K562 (cell line): ENCODE results near the gene LTBP1. TPM values are rescaled to one million over a fixed set of nuclear protein-coding genes. Genes with fewer than 3 reads are reported as not detected.

Experiments
- ADNP ChIP-seq: fragments of 200-800 bp; sonication (Bioruptor generic); IDR thresholded peaks from 2 replicates; pipeline ENCODE4 v1.6.1; 2016; ENCODE audit warnings: missing genetic modification characterization, missing compliant biosample characterization
- BCOR ChIP-seq: fragments of 450-650 bp; IDR thresholded peaks from 2 replicates; pipeline ENCODE4 v1.6.1; 2016
- CBX3 ChIP-seq, 2 experiments: IDR thresholded peaks; 1 replicate in 1 of 2; 2 replicates in 1 of 2; pipeline ENCODE4 v1.6.1; 2012; ENCODE audit warnings: inconsistent platforms in 2 of 2, low read length in 2 of 2, borderline replicate concordance in 1 of 2, control low read depth in 1 of 2
- CEBPB ChIP-seq: fragments of 450-650 bp; IDR thresholded peaks from 2 replicates; pipeline ENCODE4 v1.6.1; 2016; ENCODE audit warnings: missing genetic modification characterization, missing compliant biosample characterization
- CREB1 ChIP-seq, 2 experiments: sonication (generic) in 1 of 2; formaldehyde crosslinking in 1 of 2; IDR thresholded peaks; 2 replicates each; pipeline versions ENCODE4 v1.6.1 to v1.8.0; 2012 to 2022; ENCODE audit warnings: inconsistent platforms in 1 of 2, mild to moderate bottlenecking in 1 of 2, missing genetic modification reagents in 1 of 2, moderate library complexity in 1 of 2
- ESRRA ChIP-seq: fragments of 450-650 bp; IDR thresholded peaks from 2 replicates; pipeline ENCODE4 v1.6.1; 2014; ENCODE audit warnings: low read depth, mild to moderate bottlenecking, moderate library complexity, borderline replicate concordance
- ETV5 ChIP-seq: sonication (generic); formaldehyde crosslinking; IDR thresholded peaks from 2 replicates; pipeline ENCODE4 v1.4.0; 2020; ENCODE audit warnings: low read depth, mild to moderate bottlenecking, missing genetic modification reagents
- KDM1A ChIP-seq, 2 experiments: fragments of 450-650 bp; IDR thresholded peaks; 2 replicates each; pipeline ENCODE4 v1.6.1; 2016; ENCODE audit warnings: mild to moderate bottlenecking in 2 of 2
- NFE2 ChIP-seq: IDR thresholded peaks from 2 replicates; pipeline ENCODE4 v1.6.1; 2014; ENCODE audit warnings: antibody characterized with exemption, low read depth
- NR4A1 ChIP-seq, 2 experiments: fragments of 250-450 bp in 1 of 2; fragments of 450-650 bp in 1 of 2; sonication (Bioruptor Pico) in 1 of 2; IDR thresholded peaks; 2 replicates each; pipeline versions ENCODE4 v1.4.0 to v1.6.1; 2016 to 2020; ENCODE audit warnings: mild to moderate bottlenecking in 2 of 2, missing compliant biosample characterization in 1 of 2, missing genetic modification characterization in 1 of 2, moderate library complexity in 1 of 2
- PHB2 ChIP-seq: fragments of 450-650 bp; IDR thresholded peaks from 2 replicates; pipeline ENCODE4 v1.6.1; 2017; ENCODE audit warnings: low read depth
- POLR3A ChIP-seq: IDR thresholded peaks from 2 replicates; pipeline ENCODE4 v1.6.1; 2011; ENCODE audit warnings: borderline replicate concordance, mild to moderate bottlenecking, moderate library complexity; ENCODE audit not compliant: insufficient read length, insufficient read depth; ENCODE audit errors: extremely low read depth
- RAD51 ChIP-seq: fragments of 450-650 bp; IDR thresholded peaks from 2 replicates; pipeline ENCODE4 v1.7.1; 2016; ENCODE audit warnings: low read depth, mild to moderate bottlenecking, borderline replicate concordance
- RBM25 ChIP-seq: fragments of 200-400 bp; formaldehyde crosslinking; IDR thresholded peaks from 2 replicates; pipeline ENCODE4 v1.6.1; 2018; ENCODE audit warnings: low read length, low read depth, moderate library complexity; ENCODE audit not compliant: severe bottlenecking
- SMAD1 ChIP-seq: fragments of 150-350 bp; IDR thresholded peaks from 2 replicates; pipeline ENCODE4 v1.6.1; 2014; ENCODE audit warnings: low read length, low read depth; ENCODE audit not compliant: partially characterized antibody
- SMARCA5 ChIP-seq: fragments of 450-650 bp; IDR thresholded peaks from 2 replicates; pipeline ENCODE4 v1.6.1; 2016
- TCF7L2 ChIP-seq: fragments of 150-350 bp; IDR thresholded peaks from 2 replicates; pipeline ENCODE4 v1.6.1; 2016; ENCODE audit warnings: low read depth, mild to moderate bottlenecking, low read length, moderate library complexity
- ZNF57 ChIP-seq: fragments of 450-650 bp; formaldehyde crosslinking; IDR thresholded peaks from 2 replicates; pipeline ENCODE4 v1.4.0; 2020; ENCODE audit warnings: mild to moderate bottlenecking, moderate library complexity
- ZNF584 ChIP-seq: fragments of 200-800 bp; sonication (Bioruptor generic); IDR thresholded peaks from 2 replicates; pipeline ENCODE4 v1.6.1; 2016; ENCODE audit warnings: low read depth, mild to moderate bottlenecking, missing genetic modification characterization, missing compliant biosample characterization
- polyA plus RNA-seq, 8 experiments: library from polyadenylated mRNA; depleted of rRNA in 4 of 8; stranded (reverse) in 5 of 8; unstranded in 3 of 8; fragments of >200 nt; fragmentation: Nextera tagmentation in 2 of 8; fragmentation: Illumina TruSeq in 1 of 8; extraction: Ambion mirVana in 2 of 8; extraction: Trizol in 1 of 8; gene quantifications; 2 replicates each; pipeline versions ENCODE4 v1.2.1 to v1.2.3, GENCODE V29; 2011 to 2014; ENCODE audit warnings: inconsistent platforms in 1 of 8, missing spikeins in 1 of 8
- total RNA-seq, 7 experiments: library from RNA; depleted of rRNA in 6 of 7; stranded (reverse); fragments of >200 nt in 6 of 7; fragmentation: Illumina TruSeq in 2 of 7; extraction: Trizol in 2 of 7; gene quantifications; 2 replicates each; pipeline versions ENCODE4 v1.2.1 to v1.2.3, GENCODE V29; 2011 to 2021; ENCODE audit warnings: low replicate concordance in 1 of 7
- TF ChIP-seq, protein P1 (sequence below): sonication (generic); formaldehyde crosslinking; IDR thresholded peaks from 2 replicates; pipeline ENCODE4 v1.8.0; 2022; ENCODE audit warnings: mild to moderate bottlenecking, missing genetic modification reagents
- TF ChIP-seq, protein P2 (sequence below): sonication (generic); formaldehyde crosslinking; IDR thresholded peaks from 2 replicates; pipeline ENCODE4 v1.9.0; 2022; ENCODE audit warnings: mild to moderate bottlenecking, missing genetic modification reagents
- TF ChIP-seq, protein P3 (sequence below): sonication (generic); formaldehyde crosslinking; IDR thresholded peaks from 2 replicates; pipeline ENCODE4 v1.9.0; 2022; ENCODE audit warnings: mild to moderate bottlenecking, missing genetic modification reagents
- TF ChIP-seq, protein P4 (sequence below): sonication (generic); formaldehyde crosslinking; IDR thresholded peaks from 2 replicates; pipeline ENCODE4 v1.5.0; 2020; ENCODE audit warnings: missing genetic modification reagents

LTBP1 gene
- total and polyA plus RNA-seq, 9 of the 15 experiments (the other 6 are each of a cell fraction or from before 2014, with no cell fraction given) = 3.6 to 16.4 (median 8.5) TPM

DNA sequence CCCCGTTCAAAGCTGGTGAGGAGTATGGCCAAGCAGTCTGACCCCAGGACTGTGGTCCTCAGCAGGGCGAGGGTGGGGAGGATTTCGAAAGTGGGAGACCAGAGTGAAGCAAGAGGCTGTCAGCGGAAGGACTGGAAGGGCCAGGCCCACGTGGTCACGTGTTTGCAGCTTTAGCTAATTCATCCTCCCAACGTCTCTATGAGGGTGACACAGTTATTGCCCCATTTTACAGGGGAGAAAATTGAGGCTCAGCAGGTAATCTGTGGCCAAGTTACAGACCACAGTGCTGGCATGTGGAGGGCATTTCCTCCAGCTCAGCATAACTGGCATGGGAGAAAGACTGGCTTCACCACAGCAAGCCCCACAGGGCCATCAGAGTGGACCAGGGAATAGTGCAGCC is 45.4 kb upstream of the LTBP1 start (continued):
- TF ChIP-seq POLR3A = no peak
- peak; percentile 88 for TF ChIP-seq BCOR
- peak; percentile 57 to 84 for TF ChIP-seq KDM1A (IDR thresholded peaks at IDR 0.05)
- TF ChIP-seq, protein P1, sequence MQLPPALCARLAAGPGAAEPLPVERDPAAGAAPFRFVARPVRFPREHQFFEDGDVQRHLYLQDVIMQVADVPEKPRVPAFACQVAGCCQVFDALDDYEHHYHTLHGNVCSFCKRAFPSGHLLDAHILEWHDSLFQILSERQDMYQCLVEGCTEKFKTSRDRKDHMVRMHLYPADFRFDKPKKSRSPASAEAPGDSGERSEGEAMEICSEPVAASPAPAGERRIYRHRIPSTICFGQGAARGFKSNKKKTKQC (CRISPR knock-in tag) = no peak
- TF ChIP-seq RAD51 = peak; percentile 71
- peak; percentile 57; the same call in 1 of the 2 replicates for TF ChIP-seq SMARCA5
- peak; percentile 66 for TF ChIP-seq CEBPB (tag)
- TF ChIP-seq RBM25 = peak; percentile 67
- TF ChIP-seq NFE2 = peak; percentile 26; the same call in 1 of the 2 replicates
- no peak for TF ChIP-seq CREB1 (IDR thresholded peaks at IDR 0.05)
- no peak for TF ChIP-seq CREB1 (CRISPR knock-in tag; IDR thresholded peaks at IDR 0.05)
- no peak for TF ChIP-seq NR4A1 (CRISPR knock-in tag; IDR thresholded peaks at IDR 0.05)
- no peak for TF ChIP-seq NR4A1 (tag; IDR thresholded peaks at IDR 0.05)
- TF ChIP-seq SMAD1 = no peak
- no peak for TF ChIP-seq ETV5 (CRISPR knock-in tag)
- TF ChIP-seq ESRRA = 0 out of 2 replicates have a peak, but pooled peaks have one; percentile 36
- no peak for TF ChIP-seq ZNF584 (CRISPR knock-in tag)
- TF ChIP-seq TCF7L2 = no peak
- TF ChIP-seq, protein P2, sequence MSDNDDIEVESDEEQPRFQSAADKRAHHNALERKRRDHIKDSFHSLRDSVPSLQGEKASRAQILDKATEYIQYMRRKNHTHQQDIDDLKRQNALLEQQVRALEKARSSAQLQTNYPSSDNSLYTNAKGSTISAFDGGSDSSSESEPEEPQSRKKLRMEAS (CRISPR knock-in tag) = peak; percentile 38; the same call in 1 of the 2 replicates
- no peak for TF ChIP-seq PHB2
- TF ChIP-seq, protein P3, sequence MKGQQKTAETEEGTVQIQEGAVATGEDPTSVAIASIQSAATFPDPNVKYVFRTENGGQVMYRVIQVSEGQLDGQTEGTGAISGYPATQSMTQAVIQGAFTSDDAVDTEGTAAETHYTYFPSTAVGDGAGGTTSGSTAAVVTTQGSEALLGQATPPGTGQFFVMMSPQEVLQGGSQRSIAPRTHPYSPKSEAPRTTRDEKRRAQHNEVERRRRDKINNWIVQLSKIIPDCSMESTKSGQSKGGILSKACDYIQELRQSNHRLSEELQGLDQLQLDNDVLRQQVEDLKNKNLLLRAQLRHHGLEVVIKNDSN (CRISPR knock-in tag) = peak; percentile 66
- TF ChIP-seq, protein P4, sequence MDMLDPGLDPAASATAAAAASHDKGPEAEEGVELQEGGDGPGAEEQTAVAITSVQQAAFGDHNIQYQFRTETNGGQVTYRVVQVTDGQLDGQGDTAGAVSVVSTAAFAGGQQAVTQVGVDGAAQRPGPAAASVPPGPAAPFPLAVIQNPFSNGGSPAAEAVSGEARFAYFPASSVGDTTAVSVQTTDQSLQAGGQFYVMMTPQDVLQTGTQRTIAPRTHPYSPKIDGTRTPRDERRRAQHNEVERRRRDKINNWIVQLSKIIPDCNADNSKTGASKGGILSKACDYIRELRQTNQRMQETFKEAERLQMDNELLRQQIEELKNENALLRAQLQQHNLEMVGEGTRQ (CRISPR knock-in tag) = peak; percentile 61
- peak in 1 of 2 experiments; percentile 72; a peak in 1 of 3 replicates for TF ChIP-seq CBX3 (IDR thresholded peaks at IDR 0.05; ENCODE audit: borderline replicate concordance in 1 of 2, low read length in 2 of 2)
- peak; percentile 81 for TF ChIP-seq ADNP (tag)
- TF ChIP-seq ZNF57 (CRISPR knock-in tag) = no peak
